Renal pelvis (tissue), 4 donors: ENCODE data around the gene SDK2. TPM values are rescaled to one million over a fixed set of nuclear protein-coding genes. Genes with fewer than 3 reads are reported as not detected.
"Not testable (repeated sequence)": the region's sequence is repeated elsewhere in the genome, so short reads cannot be mapped to it uniquely, and the experiment has no call there.

Source experiments
- DNase-seq: peaks from one replicate; pipeline ENCODE4 v3.0.0-alpha.2; 2013
- polyA plus RNA-seq, 3 donors: library from polyadenylated mRNA; unstranded; fragments of 120-200 nt; gene quantifications; one replicate each; pipeline ENCODE4 v1.2.1, GENCODE V29; 2013; ENCODE audit not compliant: insufficient read length in 3 of 3

Gene SDK2
- polyA plus RNA-seq, 3 donors: 7.2 to 10.0 (median 9.9) TPM

GRCh38 chr17:73331060-73331459 lies 313.2 kb downstream of the SDK2 start:
- no peak for DNase-seq

- no peak for DNase-seq
Observed at GRCh38 chr17:73327676-73328075, 316.6 kb downstream of the SDK2 start.

- DNase-seq: no peak
Observed at GRCh38 chr17:73325527-73325842, 318.8 kb downstream of the SDK2 start.

- DNase-seq: no peak
Observed at GRCh38 chr17:73324711-73325526, 319.3 kb downstream of the SDK2 start.

GRCh38 chr17:73324160-73324475 lies 320.1 kb downstream of the SDK2 start:
- DNase-seq: no peak

- DNase-seq: no peak
Observed at GRCh38 chr17:73323409-73324159, 320.7 kb downstream of the SDK2 start.

GRCh38 chr17:73320601-73321264 lies 323.5 kb downstream of the SDK2 start:
- no peak for DNase-seq

- no peak for DNase-seq
Observed at GRCh38 chr17:73319766-73320165, 324.5 kb downstream of the SDK2 start.

- no peak for DNase-seq
Observed at GRCh38 chr17:73318836-73319235, 325.4 kb downstream of the SDK2 start.

GRCh38 chr17:73318427-73318813 lies 325.8 kb downstream of the SDK2 start:
- no peak for DNase-seq

- DNase-seq: no peak
Observed at GRCh38 chr17:73317513-73318426, 326.5 kb downstream of the SDK2 start.

GRCh38 chr17:73316919-73317505 lies 327.2 kb downstream of the SDK2 start:
- DNase-seq: no peak

GRCh38 chr17:73315471-73315870 lies 328.8 kb downstream of the SDK2 start:
- DNase-seq: no peak

GRCh38 chr17:73313526-73314127 lies 330.6 kb downstream of the SDK2 start:
- no peak for DNase-seq

GRCh38 chr17:73312887-73313286 lies 331.4 kb downstream of the SDK2 start:
- DNase-seq: not testable (repeated sequence)

- peak; percentile 95 for DNase-seq
Observed at GRCh38 chr17:73311781-73312641, 332.2 kb downstream of the SDK2 start, which contains the start of gene CDC42EP4. Gene CDC42EP4 (minus strand): TSS chr17:73312001. CDS start chr17:73286500, 25,501 bp downstream.

- no peak for DNase-seq
Observed at GRCh38 chr17:73311428-73311780, 332.8 kb downstream of the SDK2 start.

- DNase-seq: peak; percentile 76
Observed at GRCh38 chr17:73309727-73310596, 334.3 kb downstream of the SDK2 start.

- not testable (repeated sequence) for DNase-seq
Observed at GRCh38 chr17:73308959-73309358, 335.3 kb downstream of the SDK2 start.
